ENCODE results near the gene SERINC5.

DNA sequence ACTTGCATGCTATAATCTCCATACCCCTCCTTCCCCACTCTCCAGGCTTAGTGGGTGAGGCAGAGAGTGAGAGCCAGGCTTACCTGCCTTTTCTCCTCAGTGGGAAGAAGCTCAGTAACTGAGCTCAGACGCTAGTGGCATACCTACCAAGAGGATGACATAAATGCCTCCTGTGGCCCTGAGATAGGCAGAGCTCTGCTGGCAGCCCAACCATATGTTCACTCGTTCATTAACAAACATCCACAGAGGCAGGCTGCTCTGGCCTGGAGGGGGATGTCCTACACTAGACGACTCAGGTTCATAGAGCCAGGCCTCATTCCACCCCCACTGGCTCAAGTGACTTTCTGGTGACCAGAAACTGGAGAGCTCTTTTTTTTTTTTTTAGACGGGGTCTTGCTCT, 139.4 kb downstream of the SERINC5 start:
- TF ChIP-seq, protein P1, sequence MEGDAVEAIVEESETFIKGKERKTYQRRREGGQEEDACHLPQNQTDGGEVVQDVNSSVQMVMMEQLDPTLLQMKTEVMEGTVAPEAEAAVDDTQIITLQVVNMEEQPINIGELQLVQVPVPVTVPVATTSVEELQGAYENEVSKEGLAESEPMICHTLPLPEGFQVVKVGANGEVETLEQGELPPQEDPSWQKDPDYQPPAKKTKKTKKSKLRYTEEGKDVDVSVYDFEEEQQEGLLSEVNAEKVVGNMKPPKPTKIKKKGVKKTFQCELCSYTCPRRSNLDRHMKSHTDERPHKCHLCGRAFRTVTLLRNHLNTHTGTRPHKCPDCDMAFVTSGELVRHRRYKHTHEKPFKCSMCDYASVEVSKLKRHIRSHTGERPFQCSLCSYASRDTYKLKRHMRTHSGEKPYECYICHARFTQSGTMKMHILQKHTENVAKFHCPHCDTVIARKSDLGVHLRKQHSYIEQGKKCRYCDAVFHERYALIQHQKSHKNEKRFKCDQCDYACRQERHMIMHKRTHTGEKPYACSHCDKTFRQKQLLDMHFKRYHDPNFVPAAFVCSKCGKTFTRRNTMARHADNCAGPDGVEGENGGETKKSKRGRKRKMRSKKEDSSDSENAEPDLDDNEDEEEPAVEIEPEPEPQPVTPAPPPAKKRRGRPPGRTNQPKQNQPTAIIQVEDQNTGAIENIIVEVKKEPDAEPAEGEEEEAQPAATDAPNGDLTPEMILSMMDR (IDR thresholded peaks at IDR 0.05), result no peak
- TF ChIP-seq POLR2AphosphoS5 (IDR thresholded peaks at IDR 0.05; ENCODE audit: low read depth, low read length) (no peak), SIN3A (IDR thresholded peaks at IDR 0.05; ENCODE audit: borderline replicate concordance, insufficient read depth, low read depth, low read length) (no peak)

All from Panc1 (cell line).